Neural cell (in vitro differentiated cells): ENCODE data around the gene EXOC4.

Experiments
- CTCF ChIP-seq: fragments of 450-650 bp; IDR thresholded peaks from 2 replicates; pipeline ENCODE4 v1.5.1; 2014; ENCODE audit warnings: antibody characterized with exemption, mild to moderate bottlenecking, moderate library complexity; ENCODE audit not compliant: poor library complexity, severe bottlenecking
- EP300 ChIP-seq: fragments of 450-650 bp; conservative IDR thresholded peaks from 2 replicates; pipeline ENCODE4 v1.6.1; 2014; ENCODE audit warnings: antibody characterized with exemption, mild to moderate bottlenecking, moderate library complexity; ENCODE audit not compliant: poor library complexity, severe bottlenecking
- EZH2 ChIP-seq: fragments of 200-600, 300-800 bp; shearing (Covaris generic), sonication (generic); IDR thresholded peaks from 2 replicates; pipeline ENCODE4 v1.6.1; 2014; ENCODE audit warnings: antibody characterized with exemption, low read length, borderline replicate concordance, mild to moderate bottlenecking; ENCODE audit not compliant: insufficient read depth, poor library complexity, severe bottlenecking
- MXI1 ChIP-seq: fragments of 450-650 bp; conservative IDR thresholded peaks from 2 replicates; pipeline ENCODE4 v1.6.1; 2014; ENCODE audit warnings: antibody characterized with exemption, mild to moderate bottlenecking; ENCODE audit not compliant: poor library complexity, severe bottlenecking
- POLR2AphosphoS5 ChIP-seq: IDR thresholded peaks from 2 replicates; pipeline ENCODE4 v1.6.1; 2012
- RAD21 ChIP-seq: fragments of 450-650 bp; conservative IDR thresholded peaks from 2 replicates; pipeline ENCODE4 v1.6.1; 2014; ENCODE audit warnings: antibody characterized with exemption, mild to moderate bottlenecking, moderate library complexity
- SMC3 ChIP-seq: fragments of 450-650 bp; conservative IDR thresholded peaks from 2 replicates; pipeline ENCODE4 v1.6.1; 2014; ENCODE audit warnings: antibody characterized with exemption, mild to moderate bottlenecking, moderate library complexity; ENCODE audit not compliant: poor library complexity
- TAF1 ChIP-seq: IDR thresholded peaks from 2 replicates; pipeline ENCODE4 v1.6.1; 2012; ENCODE audit warnings: low read depth
- TF ChIP-seq, protein P1 (sequence below): IDR thresholded peaks from 2 replicates; pipeline ENCODE4 v1.6.1; 2012; ENCODE audit warnings: borderline replicate concordance

GRCh38 chr7:133863362-133864061 is 610.6 kb downstream of the EXOC4 start:
- TF ChIP-seq CTCF = no peak
- no peak for TF ChIP-seq SMC3
- TF ChIP-seq, protein P1, sequence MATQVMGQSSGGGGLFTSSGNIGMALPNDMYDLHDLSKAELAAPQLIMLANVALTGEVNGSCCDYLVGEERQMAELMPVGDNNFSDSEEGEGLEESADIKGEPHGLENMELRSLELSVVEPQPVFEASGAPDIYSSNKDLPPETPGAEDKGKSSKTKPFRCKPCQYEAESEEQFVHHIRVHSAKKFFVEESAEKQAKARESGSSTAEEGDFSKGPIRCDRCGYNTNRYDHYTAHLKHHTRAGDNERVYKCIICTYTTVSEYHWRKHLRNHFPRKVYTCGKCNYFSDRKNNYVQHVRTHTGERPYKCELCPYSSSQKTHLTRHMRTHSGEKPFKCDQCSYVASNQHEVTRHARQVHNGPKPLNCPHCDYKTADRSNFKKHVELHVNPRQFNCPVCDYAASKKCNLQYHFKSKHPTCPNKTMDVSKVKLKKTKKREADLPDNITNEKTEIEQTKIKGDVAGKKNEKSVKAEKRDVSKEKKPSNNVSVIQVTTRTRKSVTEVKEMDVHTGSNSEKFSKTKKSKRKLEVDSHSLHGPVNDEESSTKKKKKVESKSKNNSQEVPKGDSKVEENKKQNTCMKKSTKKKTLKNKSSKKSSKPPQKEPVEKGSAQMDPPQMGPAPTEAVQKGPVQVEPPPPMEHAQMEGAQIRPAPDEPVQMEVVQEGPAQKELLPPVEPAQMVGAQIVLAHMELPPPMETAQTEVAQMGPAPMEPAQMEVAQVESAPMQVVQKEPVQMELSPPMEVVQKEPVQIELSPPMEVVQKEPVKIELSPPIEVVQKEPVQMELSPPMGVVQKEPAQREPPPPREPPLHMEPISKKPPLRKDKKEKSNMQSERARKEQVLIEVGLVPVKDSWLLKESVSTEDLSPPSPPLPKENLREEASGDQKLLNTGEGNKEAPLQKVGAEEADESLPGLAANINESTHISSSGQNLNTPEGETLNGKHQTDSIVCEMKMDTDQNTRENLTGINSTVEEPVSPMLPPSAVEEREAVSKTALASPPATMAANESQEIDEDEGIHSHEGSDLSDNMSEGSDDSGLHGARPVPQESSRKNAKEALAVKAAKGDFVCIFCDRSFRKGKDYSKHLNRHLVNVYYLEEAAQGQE = no peak
- no peak for TF ChIP-seq EP300
- TF ChIP-seq RAD21 = no peak
- TF ChIP-seq TAF1 = no peak
- no peak for TF ChIP-seq EZH2
- TF ChIP-seq POLR2AphosphoS5 = no peak
- TF ChIP-seq MXI1 = no peak
